AG04450 (cell line): Measurements from ENCODE around the gene GMDS. TPM values are rescaled to one million over a fixed set of nuclear protein-coding genes. Genes with fewer than 3 reads are reported as not detected.

Experiments
- CTCF ChIA-PET: fragments of 300-600, 350-600 bp; formaldehyde crosslinking; extraction: SDS; loops from one replicate; lab custom pipeline; 2022; ENCODE audit warnings: antibody characterized with exemption, inconsistent platforms; lab: Charles Lee
- POLR2A ChIA-PET: fragments of 350-600 bp; formaldehyde crosslinking; extraction: SDS; loops from one replicate; lab custom pipeline; 2021; ENCODE audit warnings: antibody characterized with exemption, inconsistent platforms; lab: Yijun Ruan, JAX
- DNase-seq: peaks from one replicate; pipeline ENCODE4 v3.0.0-alpha.2; 2011; ENCODE audit warnings: low read depth, low spot score
- H3K27ac ChIP-seq: one replicate; pipeline ENCODE4 v1.5.1; 2012; ENCODE audit warnings: low read depth, low read length, control low read depth
- H3K27me3 ChIP-seq: one replicate; pipeline ENCODE4 v1.6.0; 2012; ENCODE audit warnings: low read length; ENCODE audit not compliant: control insufficient read depth, insufficient read depth
- H3K4me3 ChIP-seq: 2 replicates; pipeline ENCODE4 v1.5.1; 2011; ENCODE audit warnings: mild to moderate bottlenecking, low read depth, low read length, control low read depth
- H3K9me3 ChIP-seq: 2 replicates; pipeline ENCODE4 v1.5.1; 2012; ENCODE audit warnings: low read length; ENCODE audit not compliant: control insufficient read depth, insufficient read depth
- polyA plus RNA-seq: library from polyadenylated mRNA; depleted of rRNA; stranded (reverse); fragments of >200 nt; gene quantifications from 2 replicates; pipeline ENCODE4 v1.2.3, GENCODE V29; 2011
- TF ChIP-seq, protein P1 (sequence below): IDR thresholded peaks from 2 replicates; pipeline ENCODE4 v1.5.1; 2011; ENCODE audit warnings: low read depth, low read length, control low read depth, inconsistent platforms

The GMDS gene
- polyA plus RNA-seq, 1 experiment: 26.4 TPM

DNA sequence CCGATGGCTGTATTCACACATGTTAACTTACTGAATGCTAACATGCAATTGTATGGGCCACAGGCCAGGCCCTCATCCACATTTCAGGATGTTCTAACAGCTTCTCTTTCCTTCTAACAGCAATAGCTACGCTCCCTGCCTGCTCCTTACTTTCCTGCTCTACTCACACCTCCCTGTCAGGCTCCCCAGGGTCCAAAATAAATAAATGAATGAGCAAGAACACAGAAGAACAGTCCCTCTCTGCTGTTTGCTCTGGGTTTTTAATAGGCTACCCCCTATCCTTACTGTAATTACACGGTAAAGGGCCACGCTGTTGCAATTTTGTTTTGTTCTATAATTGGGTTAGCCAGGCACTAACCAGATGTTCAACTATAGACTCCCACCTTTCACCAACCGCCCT is 135.6 kb downstream of the GMDS start:
- no peaks in the 10 kb centered on the region for H3K9me3 ChIP-seq
- no peak overlapping the region for H3K27ac ChIP-seq
- no peak overlapping the region for H3K4me3 ChIP-seq
- CTCF ChIA-PET: no interaction called here
- TF ChIP-seq, protein P1, sequence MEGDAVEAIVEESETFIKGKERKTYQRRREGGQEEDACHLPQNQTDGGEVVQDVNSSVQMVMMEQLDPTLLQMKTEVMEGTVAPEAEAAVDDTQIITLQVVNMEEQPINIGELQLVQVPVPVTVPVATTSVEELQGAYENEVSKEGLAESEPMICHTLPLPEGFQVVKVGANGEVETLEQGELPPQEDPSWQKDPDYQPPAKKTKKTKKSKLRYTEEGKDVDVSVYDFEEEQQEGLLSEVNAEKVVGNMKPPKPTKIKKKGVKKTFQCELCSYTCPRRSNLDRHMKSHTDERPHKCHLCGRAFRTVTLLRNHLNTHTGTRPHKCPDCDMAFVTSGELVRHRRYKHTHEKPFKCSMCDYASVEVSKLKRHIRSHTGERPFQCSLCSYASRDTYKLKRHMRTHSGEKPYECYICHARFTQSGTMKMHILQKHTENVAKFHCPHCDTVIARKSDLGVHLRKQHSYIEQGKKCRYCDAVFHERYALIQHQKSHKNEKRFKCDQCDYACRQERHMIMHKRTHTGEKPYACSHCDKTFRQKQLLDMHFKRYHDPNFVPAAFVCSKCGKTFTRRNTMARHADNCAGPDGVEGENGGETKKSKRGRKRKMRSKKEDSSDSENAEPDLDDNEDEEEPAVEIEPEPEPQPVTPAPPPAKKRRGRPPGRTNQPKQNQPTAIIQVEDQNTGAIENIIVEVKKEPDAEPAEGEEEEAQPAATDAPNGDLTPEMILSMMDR: no peak
- H3K27me3 ChIP-seq: no peaks in the 10 kb centered on the region
- POLR2A ChIA-PET: no interaction called here
- DNase-seq: no peak

DNA sequence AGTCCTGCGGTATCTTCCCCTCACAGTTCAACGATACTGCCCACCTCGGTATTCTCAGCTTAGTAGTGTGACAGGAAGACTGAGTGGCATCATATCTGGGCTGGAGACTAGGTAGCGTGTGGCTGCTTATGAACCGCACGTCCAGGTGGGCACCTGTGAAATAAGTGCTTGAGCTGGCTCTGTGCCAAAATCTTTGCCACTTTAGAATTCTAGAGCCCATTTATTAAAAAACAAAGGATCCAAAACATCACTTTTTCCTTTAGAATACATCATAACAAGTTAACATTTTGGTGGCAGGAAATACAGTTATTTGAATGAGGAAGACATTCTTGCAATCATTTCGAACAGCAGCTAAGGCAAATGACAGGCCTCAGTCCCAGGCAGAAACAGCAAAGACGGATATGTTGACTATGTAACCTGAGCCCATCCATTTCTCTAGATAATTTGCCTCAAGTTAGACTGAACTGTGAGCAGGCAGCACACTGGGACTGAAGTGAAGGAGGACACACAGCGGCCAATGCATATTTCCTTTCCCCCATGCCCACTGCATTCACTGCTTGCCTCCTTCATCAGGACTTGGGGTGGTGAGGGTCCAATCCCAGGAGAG is 136.6 kb downstream of the GMDS start:
- POLR2A ChIA-PET: no interaction called here

DNA sequence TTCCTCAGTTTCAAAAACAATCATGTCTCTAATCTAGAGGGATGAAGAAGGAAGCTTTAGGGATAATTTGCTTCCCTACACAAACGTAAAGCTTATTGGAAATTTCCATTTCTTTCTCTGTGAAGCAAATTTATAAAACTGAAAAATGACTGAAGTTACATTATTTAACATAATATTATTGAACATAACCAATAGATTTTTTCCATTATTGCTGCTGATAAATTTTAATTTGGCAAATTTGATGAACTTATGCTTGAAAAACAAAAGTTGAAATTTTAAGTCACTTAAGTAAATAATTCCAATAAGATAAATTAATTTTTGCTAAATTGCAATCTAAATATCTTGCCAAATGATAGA is 140.9 kb downstream of the GMDS start:
- TF ChIP-seq, protein P1: no peak
- no peak overlapping the region for H3K27ac ChIP-seq
- ChIA-PET CTCF (interaction anchor here (0.6 to 2.0 kb wide), 68 partner anchors 10 to 591 kb away, joined by 3 to 30 read pairs (median 4); no protein-coding TSS in a partner anchor), POLR2A (no interaction called here)
- H3K27me3 ChIP-seq: no peaks in the 10 kb centered on the region
- no peak overlapping the region for H3K4me3 ChIP-seq
- no peaks in the 10 kb centered on the region for H3K9me3 ChIP-seq
- no peak for DNase-seq

More for the DNA sequence above, 136.6 kb downstream of the GMDS start:
- no peak for DNase-seq
- H3K4me3 ChIP-seq: no peak overlapping the region
- H3K27ac ChIP-seq: no peak overlapping the region
- TF ChIP-seq, protein P1: no peak
- no peaks in the 10 kb centered on the region for H3K27me3 ChIP-seq
- no peaks in the 10 kb centered on the region for H3K9me3 ChIP-seq
- CTCF ChIA-PET: interaction anchor here (1.1 to 1.8 kb wide), 3 partner anchors 215 to 512 kb away, joined by 3 to 5 read pairs (median 3); no protein-coding TSS in a partner anchor

DNA sequence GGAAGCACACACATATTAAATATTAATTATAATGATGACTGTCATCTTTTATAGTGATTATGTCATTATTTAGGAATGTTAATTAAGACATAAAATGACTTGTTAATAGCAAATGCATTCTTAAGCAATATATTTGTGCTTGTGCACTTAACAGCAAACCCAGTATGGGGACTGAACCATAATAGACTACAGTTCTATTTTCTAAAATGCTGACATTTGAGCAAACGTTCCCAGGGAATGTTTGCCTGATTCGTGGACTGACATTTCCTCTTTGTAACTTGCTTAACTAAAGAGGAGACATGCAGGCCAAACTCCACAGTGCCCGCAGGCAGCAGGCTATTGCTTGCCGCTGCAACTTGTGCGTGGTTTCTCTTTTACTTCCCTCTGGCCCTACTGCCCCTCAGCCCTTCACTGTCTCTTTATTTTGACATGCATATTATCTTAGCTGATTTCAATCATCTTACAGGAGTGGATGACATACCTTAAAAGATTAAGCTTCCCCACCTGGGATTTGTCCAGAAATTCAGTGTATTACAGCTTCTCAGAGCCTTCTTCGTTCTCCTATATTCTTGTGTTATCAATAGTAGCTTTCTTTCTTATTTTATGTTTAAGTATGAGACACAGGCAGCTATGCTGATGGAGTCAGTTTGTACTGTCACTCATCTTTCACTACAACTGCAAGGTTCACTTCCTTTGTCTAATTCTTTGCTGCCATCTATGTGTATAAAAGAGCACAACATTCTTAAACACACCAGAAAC is 141.5 kb downstream of the GMDS start:
- H3K4me3 ChIP-seq: no peak overlapping the region

More for the DNA sequence above, 141.5 kb downstream of the GMDS start:
- Histone ChIP-seq H3K27ac (no peak overlapping the region), H3K9me3 (no peaks in the 10 kb centered on the region), H3K27me3 (no peaks in the 10 kb centered on the region)
- DNase-seq: no peak
- ChIA-PET POLR2A (interaction anchor here (0.7 kb wide), 1 partner anchor 498 kb away, joined by 3 read pairs; no protein-coding TSS in a partner anchor), CTCF (interaction anchor here (0.6 to 2.0 kb wide), 69 partner anchors 9 to 592 kb away, joined by 3 to 30 read pairs (median 4); no protein-coding TSS in a partner anchor)
- TF ChIP-seq, protein P1: peak; percentile 70
